Stimulated activated CD8-positive, alpha-beta memory T cell treated with anti-CD3 and anti-CD28 coated beads, Interleukin-2, amount 100 ng/mL, for 1 hour (primary cell): ENCODE data around the gene PI4KB.
"Not testable (repeated sequence)": the region's sequence is repeated elsewhere in the genome, so short reads cannot be mapped to it uniquely, and the experiment has no call there.

Source experiments
- DNase-seq, 2 donors: peaks; one replicate each; pipeline ENCODE4 v3.0.0-alpha.2; 2020; ENCODE audit warnings: low read depth in 2 of 2

PI4KB gene

GRCh38 chr1:151281225-151281968 is 45.8 kb downstream of the PI4KB start:
- peak; percentile 92 to 93 for DNase-seq

GRCh38 chr1:151277249-151277648 is 50.0 kb downstream of the PI4KB start:
- DNase-seq, result no peak

GRCh38 chr1:151275341-151275740 is 51.9 kb downstream of the PI4KB start:
- not testable (repeated sequence) for DNase-seq

GRCh38 chr1:151273924-151274466 is 53.2 kb downstream of the PI4KB start:
- no peak for DNase-seq

GRCh38 chr1:151267760-151268159 is 59.5 kb downstream of the PI4KB start:
- DNase-seq, result no peak

- no peak for DNase-seq
Observed at GRCh38 chr1:151266821-151267220, 60.4 kb downstream of the PI4KB start.

- no peak for DNase-seq
Observed at GRCh38 chr1:151266315-151266714, 60.9 kb downstream of the PI4KB start.

- no peak for DNase-seq
Observed at GRCh38 chr1:151265446-151266236, 61.6 kb downstream of the PI4KB start.

GRCh38 chr1:151259351-151259750 is 67.9 kb downstream of the PI4KB start:
- no peak for DNase-seq

- DNase-seq, result no peak
Observed at GRCh38 chr1:151255381-151255780, 71.8 kb downstream of the PI4KB start.

GRCh38 chr1:151254217-151255213 is 72.7 kb downstream of the PI4KB start, which contains the start of gene PSMD4:
PSMD4 (plus strand) TSS chr1:151254734; CDS start chr1:151254783, 49 bp downstream.
- DNase-seq, result peak; percentile 85

- DNase-seq, result peak; percentile 20 to 47
Observed at GRCh38 chr1:151251656-151252470, 75.4 kb downstream of the PI4KB start.

GRCh38 chr1:151246786-151247185 is 80.4 kb downstream of the PI4KB start:
- no peak for DNase-seq

- DNase-seq, result no peak
Observed at GRCh38 chr1:151243683-151244216, 83.5 kb downstream of the PI4KB start.

- DNase-seq, result no peak
Observed at GRCh38 chr1:151242442-151242841, 84.8 kb downstream of the PI4KB start.
